Caco-2 (cell line): ENCODE measurements around the gene PKHD1. TPM values are rescaled to one million over a fixed set of nuclear protein-coding genes. Genes with fewer than 3 reads are reported as not detected.

Experiments
- BruUV-seq: library from RNA; stranded (reverse); fragments of 400-500 nt; replicated peaks from 2 replicates; lab custom pipeline; 2021; lab: Mats Ljungman, UMichigan
- CTCF ChIA-PET: fragments of 300-600 bp; sonication (Branson Sonifier 250); formaldehyde crosslinking; loops from one replicate; lab custom pipeline; 2022; ENCODE audit warnings: antibody characterized with exemption; lab: Charles Lee
- POLR2A ChIA-PET: fragments of 300-600 bp; sonication (Branson Sonifier 250); formaldehyde crosslinking; loops from one replicate; lab custom pipeline; 2022; ENCODE audit warnings: antibody characterized with exemption; lab: Charles Lee
- DNase-seq, 2 experiments: peaks; one replicate each; pipeline versions ENCODE4 v3.0.0 to v3.0.0-alpha.2; 2020 to 2022
- H3K27me3 ChIP-seq: replicated peaks from 2 replicates; pipeline ENCODE4 v1.6.0; 2011; ENCODE audit warnings: low read length; ENCODE audit not compliant: control insufficient read depth, insufficient read depth
- H3K36me3 ChIP-seq: 2 replicates; pipeline ENCODE4 v1.5.1; 2011; ENCODE audit warnings: low read length; ENCODE audit not compliant: control insufficient read depth, insufficient read depth
- H3K4me1 ChIP-seq: fragments of 250-450 bp; sonication (Bioruptor Pico); 2 replicates; pipeline ENCODE4 v1.5.1; 2020; ENCODE audit warnings: mild to moderate bottlenecking
- H3K4me3 ChIP-seq: 2 replicates; pipeline ENCODE4 v1.5.1; 2011; ENCODE audit warnings: low read depth, mild to moderate bottlenecking, control low read depth, low read length
- H3K9me3 ChIP-seq: fragments of 250-450 bp; sonication (Bioruptor Pico); 2 replicates; pipeline ENCODE4 v1.5.1; 2020; ENCODE audit warnings: mild to moderate bottlenecking, moderate library complexity
- H3K27ac Mint-ChIP-seq: one replicate; pipeline ENCODE4 v1.8.0; 2022; ENCODE audit warnings: mixed read lengths; ENCODE audit not compliant: unreplicated experiment
- H3K27me3 Mint-ChIP-seq: one replicate; pipeline ENCODE4 v1.8.0; 2022; ENCODE audit warnings: mixed read lengths; ENCODE audit not compliant: insufficient read depth, unreplicated experiment
- H3K36me3 Mint-ChIP-seq: one replicate; pipeline ENCODE4 v1.8.0; 2022; ENCODE audit warnings: mild to moderate bottlenecking, mixed read lengths; ENCODE audit not compliant: insufficient read depth, unreplicated experiment
- H3K4me1 Mint-ChIP-seq: one replicate; pipeline ENCODE4 v1.8.0; 2022; ENCODE audit warnings: low read depth, mixed read lengths; ENCODE audit not compliant: unreplicated experiment
- H3K4me3 Mint-ChIP-seq: one replicate; pipeline ENCODE4 v1.8.0; 2022; ENCODE audit warnings: mild to moderate bottlenecking, moderate library complexity, mixed read lengths; ENCODE audit not compliant: unreplicated experiment
- H3K9me3 Mint-ChIP-seq: one replicate; pipeline ENCODE4 v1.8.0; 2022; ENCODE audit warnings: mixed read lengths; ENCODE audit not compliant: unreplicated experiment
- intact Hi-C: fragments of 100-400 bp; cut with micrococcal nuclease; formaldehyde crosslinking; loops from one replicate; pipeline ENCODE4 v1.10.0; 2022; ENCODE audit not compliant: unreplicated experiment
- total RNA-seq: library from RNA; stranded (reverse); gene quantifications from 2 replicates; pipeline ENCODE4 v1.2.3, GENCODE V29; 2022
- TF ChIP-seq, protein P1 (sequence below), 2 experiments: fragments of 200-600 bp in 1 of 2; IDR thresholded peaks; 1 replicate in 1 of 2; 2 replicates in 1 of 2; pipeline versions ENCODE4 v1.5.1 to v1.8.0; 2011 to 2022; ENCODE audit warnings: antibody characterized with exemption in 1 of 2, control low read depth in 1 of 2, inconsistent platforms in 1 of 2, low read depth in 1 of 2, low read length in 1 of 2, mild to moderate bottlenecking in 1 of 2, moderate library complexity in 1 of 2; ENCODE audit not compliant: insufficient read depth in 1 of 2, severe bottlenecking in 1 of 2, unreplicated experiment in 1 of 2

PKHD1 gene
- total RNA-seq, 1 experiment from 2014 or later, result 3.3 TPM

DNA sequence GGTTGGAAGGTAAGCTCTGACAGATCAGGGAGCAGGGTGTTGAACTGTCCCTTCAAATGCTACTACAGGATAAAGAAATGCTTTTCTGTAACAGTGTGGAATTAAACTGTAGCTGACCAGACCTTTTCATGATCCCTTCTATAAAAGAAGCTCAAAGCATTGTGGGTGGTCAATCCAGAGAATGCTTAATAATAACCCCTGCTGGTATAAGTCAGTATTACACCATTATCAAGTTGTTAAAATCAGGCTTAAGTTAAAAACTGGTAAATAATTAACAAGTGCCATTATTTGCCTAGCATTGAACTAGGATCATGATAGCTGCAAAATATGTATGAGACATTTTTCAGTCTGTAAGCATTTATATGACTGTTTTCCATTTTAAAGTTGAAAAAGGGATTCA lies 468.9 kb downstream of the PKHD1 start:
- H3K9me3 Mint-ChIP-seq, result no peaks in the 10 kb centered on the region
- H3K36me3 Mint-ChIP-seq, result no peaks in the 10 kb centered on the region
- H3K4me1 Mint-ChIP-seq, result no peaks in the 10 kb centered on the region
- no peaks in the 10 kb centered on the region for H3K9me3 ChIP-seq
- H3K27me3 Mint-ChIP-seq, result peaks cover 3% of the 10 kb centered on the region
- 0 out of 2 replicates have a peak, but pooled peaks cover 4% of the 10 kb centered on the region for H3K4me1 ChIP-seq
- ChIA-PET POLR2A (no interaction called here), CTCF (no interaction called here)
- no peak overlapping the region for H3K4me3 ChIP-seq
- peak in 1 of 2 experiments; percentile 8 for DNase-seq
- H3K27me3 ChIP-seq, result no peaks in the 10 kb centered on the region
- no peak overlapping the region for H3K4me3 Mint-ChIP-seq
- BruUV-seq, result no TSS peak
- no peak overlapping the region for H3K27ac Mint-ChIP-seq
- intact Hi-C loops, result no loop called here
- no peaks in the 10 kb centered on the region for H3K36me3 ChIP-seq
- TF ChIP-seq, protein P1, sequence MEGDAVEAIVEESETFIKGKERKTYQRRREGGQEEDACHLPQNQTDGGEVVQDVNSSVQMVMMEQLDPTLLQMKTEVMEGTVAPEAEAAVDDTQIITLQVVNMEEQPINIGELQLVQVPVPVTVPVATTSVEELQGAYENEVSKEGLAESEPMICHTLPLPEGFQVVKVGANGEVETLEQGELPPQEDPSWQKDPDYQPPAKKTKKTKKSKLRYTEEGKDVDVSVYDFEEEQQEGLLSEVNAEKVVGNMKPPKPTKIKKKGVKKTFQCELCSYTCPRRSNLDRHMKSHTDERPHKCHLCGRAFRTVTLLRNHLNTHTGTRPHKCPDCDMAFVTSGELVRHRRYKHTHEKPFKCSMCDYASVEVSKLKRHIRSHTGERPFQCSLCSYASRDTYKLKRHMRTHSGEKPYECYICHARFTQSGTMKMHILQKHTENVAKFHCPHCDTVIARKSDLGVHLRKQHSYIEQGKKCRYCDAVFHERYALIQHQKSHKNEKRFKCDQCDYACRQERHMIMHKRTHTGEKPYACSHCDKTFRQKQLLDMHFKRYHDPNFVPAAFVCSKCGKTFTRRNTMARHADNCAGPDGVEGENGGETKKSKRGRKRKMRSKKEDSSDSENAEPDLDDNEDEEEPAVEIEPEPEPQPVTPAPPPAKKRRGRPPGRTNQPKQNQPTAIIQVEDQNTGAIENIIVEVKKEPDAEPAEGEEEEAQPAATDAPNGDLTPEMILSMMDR (IDR thresholded peaks at IDR 0.05; ENCODE audit: insufficient read depth in 1 of 2, low read depth in 1 of 2, low read length in 1 of 2, severe bottlenecking in 1 of 2, unreplicated experiment in 1 of 2), result peak in 1 of 2 experiments; percentile 62

DNA sequence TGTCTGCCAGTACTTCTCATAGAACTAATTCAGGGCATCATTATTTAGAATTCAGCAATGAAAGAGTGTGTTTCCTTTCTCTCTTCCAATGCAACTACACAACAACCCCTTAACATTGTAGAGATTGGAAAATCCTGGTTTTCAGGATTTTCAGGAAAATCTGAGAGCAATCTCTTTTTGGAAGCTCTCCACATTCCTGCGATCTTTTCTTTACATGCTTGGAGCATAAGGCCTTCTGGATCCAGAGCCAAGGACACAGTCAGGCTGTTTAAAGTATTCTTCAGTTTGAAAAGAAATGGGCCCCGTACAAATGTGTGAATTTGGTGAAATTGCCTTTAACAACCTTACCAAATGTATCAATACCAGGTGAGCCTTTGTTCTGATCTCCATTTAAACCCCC lies 469.7 kb downstream of the PKHD1 start:
- Mint-ChIP-seq H3K4me3 (no peak overlapping the region), H3K9me3 (no peaks in the 10 kb centered on the region), H3K27ac (no peak overlapping the region), H3K36me3 (no peaks in the 10 kb centered on the region), H3K4me1 (no peaks in the 10 kb centered on the region), H3K27me3 (peaks cover 6% of the 10 kb centered on the region)
- no peak for DNase-seq
- intact Hi-C loops, result no loop called here
- TF ChIP-seq, protein P1 (IDR thresholded peaks at IDR 0.05; ENCODE audit: insufficient read depth in 1 of 2, low read depth in 1 of 2, low read length in 1 of 2, severe bottlenecking in 1 of 2, unreplicated experiment in 1 of 2), result no peak
- no TSS peak for BruUV-seq
- CTCF ChIA-PET, result no interaction called here
- POLR2A ChIA-PET, result no interaction called here
- Histone ChIP-seq H3K36me3 (no peaks in the 10 kb centered on the region), H3K4me1 (0 out of 2 replicates have a peak, but pooled peaks cover 4% of the 10 kb centered on the region), H3K27me3 (no peaks in the 10 kb centered on the region), H3K4me3 (no peak overlapping the region), H3K9me3 (no peaks in the 10 kb centered on the region)

DNA sequence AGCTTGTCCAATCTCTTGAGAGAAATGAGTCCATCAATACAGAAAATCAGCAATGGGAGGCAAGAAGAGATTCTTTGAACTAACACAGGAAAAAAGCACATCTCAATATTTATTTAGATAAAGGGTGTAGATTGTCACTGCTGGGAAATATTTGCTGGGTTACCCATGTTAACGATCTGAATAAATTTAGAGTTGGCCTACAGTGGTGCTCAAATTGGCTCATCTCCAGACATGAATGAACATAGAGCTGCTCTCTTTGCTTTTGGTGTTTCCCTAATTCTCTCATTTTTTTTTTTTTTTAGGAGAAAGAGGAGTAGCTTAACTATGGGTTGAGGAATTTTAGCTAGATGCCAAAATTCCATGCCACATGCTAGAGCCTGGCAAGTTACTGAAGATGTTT lies 471.2 kb downstream of the PKHD1 start:
- no peaks in the 10 kb centered on the region for H3K36me3 Mint-ChIP-seq
- Histone ChIP-seq H3K4me3 (no peak overlapping the region), H3K9me3 (no peaks in the 10 kb centered on the region), H3K36me3 (no peaks in the 10 kb centered on the region), H3K4me1 (0 out of 2 replicates have a peak, but pooled peaks cover 4% of the 10 kb centered on the region), H3K27me3 (no peaks in the 10 kb centered on the region)
- DNase-seq, result no peak
- intact Hi-C loops, result no loop called here
- peaks cover 3% of the 10 kb centered on the region for H3K27me3 Mint-ChIP-seq
- H3K9me3 Mint-ChIP-seq, result no peaks in the 10 kb centered on the region
- CTCF ChIA-PET, result no interaction called here
- no peak overlapping the region for H3K27ac Mint-ChIP-seq
- TF ChIP-seq, protein P1 (IDR thresholded peaks at IDR 0.05; ENCODE audit: insufficient read depth in 1 of 2, low read depth in 1 of 2, low read length in 1 of 2, severe bottlenecking in 1 of 2, unreplicated experiment in 1 of 2), result no peak
- BruUV-seq, result no TSS peak
- no peak overlapping the region for H3K4me3 Mint-ChIP-seq
- H3K4me1 Mint-ChIP-seq, result no peaks in the 10 kb centered on the region
- POLR2A ChIA-PET, result no interaction called here
